LoVo (cell line): ENCODE data around the gene TIMM23.

Experiments used
- DNase-seq: peaks from one replicate; pipeline ENCODE4 v3.0.0-alpha.2; 2016; ENCODE audit warnings: low spot score

TIMM23 gene

DNA sequence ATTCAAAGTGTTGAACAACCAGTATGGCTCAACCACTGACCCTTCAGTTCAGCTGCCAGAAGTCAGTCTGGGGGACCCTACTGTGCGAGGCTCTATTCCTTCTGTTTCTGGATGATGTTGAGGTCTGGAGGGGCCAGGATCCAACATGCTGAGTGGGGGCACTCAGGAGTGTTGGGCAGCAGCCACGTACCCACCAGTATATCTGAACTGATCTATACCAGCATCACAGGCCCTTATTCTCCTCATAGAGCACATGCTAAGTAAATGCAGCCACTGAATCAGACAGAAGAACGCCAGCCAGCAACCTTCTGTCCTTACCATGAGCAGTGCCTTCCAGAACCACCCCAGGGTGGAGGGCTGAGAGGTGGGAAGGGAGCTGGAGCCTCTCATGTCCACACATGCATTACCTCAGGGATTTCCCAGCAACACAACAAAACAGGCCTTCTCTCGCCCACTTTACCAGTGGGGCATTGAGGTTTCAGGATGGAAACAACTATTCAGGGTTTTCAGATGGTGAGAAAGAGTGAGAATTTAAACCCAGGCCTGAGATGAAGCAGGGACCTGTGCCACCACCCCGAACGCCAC lies 80.6 kb downstream of the TIMM23 start:
- no peak for DNase-seq
